DOHH2 (cell line): ENCODE results near the gene SMARCAD1.

ENCODE experiments used
- H3F3A ChIP-seq: fragments of 200-600 bp; sonication (generic), shearing (Covaris generic); 2 replicates; pipeline ENCODE4 v1.6.0; 2016; ENCODE audit warnings: antibody characterized with exemption, mild to moderate bottlenecking; ENCODE audit not compliant: control insufficient read depth, insufficient read depth
- H3K27ac ChIP-seq: fragments of 200-600 bp; sonication (generic); 2 replicates; pipeline ENCODE4 v1.5.1; 2014; ENCODE audit warnings: low read depth, mild to moderate bottlenecking, low read length, moderate library complexity
- H3K27me3 ChIP-seq: fragments of 200-600 bp; sonication (generic); 2 replicates; pipeline ENCODE4 v1.6.1; 2014; ENCODE audit warnings: mild to moderate bottlenecking, low read length, mixed read lengths; ENCODE audit not compliant: control insufficient read depth
- H3K36me3 ChIP-seq: fragments of 200-600 bp; sonication (generic); 2 replicates; pipeline ENCODE4 v1.6.1; 2014; ENCODE audit warnings: mild to moderate bottlenecking, low read length, moderate library complexity, mixed read lengths; ENCODE audit not compliant: control insufficient read depth
- H3K4me1 ChIP-seq: fragments of 200-600 bp; sonication (generic); 2 replicates; pipeline ENCODE4 v1.6.1; 2014; ENCODE audit warnings: mild to moderate bottlenecking, low read length, mixed read lengths; ENCODE audit not compliant: control insufficient read depth
- H3K4me2 ChIP-seq: fragments of 200-600 bp; sonication (generic); 2 replicates; pipeline ENCODE4 v1.6.0; 2014; ENCODE audit warnings: mild to moderate bottlenecking, low read length, moderate library complexity
- H3K4me3 ChIP-seq: fragments of 200-600 bp; sonication (generic); 2 replicates; pipeline ENCODE4 v1.5.1; 2014; ENCODE audit warnings: mild to moderate bottlenecking, low read length, mixed read lengths
- H3K79me2 ChIP-seq: fragments of 200-600 bp; sonication (generic); 2 replicates; pipeline ENCODE4 v1.6.1; 2014; ENCODE audit warnings: mild to moderate bottlenecking, low read length, mixed read lengths; ENCODE audit not compliant: control insufficient read depth
- H3K9me2 ChIP-seq: fragments of 200-600 bp; sonication (generic); replicated peaks from 2 replicates; pipeline ENCODE4 v1.6.1; 2014; ENCODE audit warnings: mild to moderate bottlenecking, low read length, mixed read lengths; ENCODE audit not compliant: control insufficient read depth
- H3K9me3 ChIP-seq: fragments of 200-600 bp; sonication (generic); 2 replicates; pipeline ENCODE4 v1.6.1; 2014; ENCODE audit warnings: antibody characterized with exemption, low read length, mixed read lengths; ENCODE audit not compliant: control insufficient read depth, insufficient read depth
- H4K20me1 ChIP-seq: fragments of 200-600 bp; sonication (generic); 2 replicates; pipeline ENCODE4 v1.6.0; 2014; ENCODE audit warnings: low read depth, mild to moderate bottlenecking, antibody characterized with exemption, low read length, moderate library complexity; ENCODE audit not compliant: control insufficient read depth, insufficient read depth
- CTCF ChIP-seq: fragments of 200-600 bp; sonication (generic); IDR thresholded peaks from one replicate; pipeline ENCODE4 v1.5.1; 2014; ENCODE audit warnings: antibody characterized with exemption, mild to moderate bottlenecking, low read depth, low read length; ENCODE audit not compliant: poor library complexity, severe bottlenecking
- EZH2phosphoT487 ChIP-seq: fragments of 200-600 bp; sonication (generic); IDR thresholded peaks from 2 replicates; pipeline ENCODE4 v1.6.1; 2017; ENCODE audit warnings: borderline replicate concordance, mild to moderate bottlenecking, antibody characterized with exemption, low read length, moderate library complexity, mixed read lengths

The SMARCAD1 gene

DNA sequence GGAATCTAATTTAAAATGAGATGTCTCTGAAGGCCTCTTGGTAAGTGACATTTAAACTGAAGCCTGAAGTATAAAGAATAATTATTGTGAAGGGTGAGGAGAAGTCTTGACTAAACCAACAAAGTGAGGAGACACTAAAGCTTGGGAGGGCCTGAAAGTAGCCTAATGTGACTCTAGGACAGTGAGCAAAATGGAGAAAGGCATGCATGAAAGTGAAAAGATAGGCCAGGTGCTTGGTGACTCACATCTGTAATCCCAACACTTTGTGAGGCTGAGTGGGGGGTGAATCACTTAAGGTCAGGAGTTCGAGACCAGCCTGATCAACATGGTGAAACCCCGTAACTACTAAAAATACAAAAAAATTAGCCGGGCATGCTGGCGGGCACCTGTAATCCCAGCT is 46.9 kb upstream of the SMARCAD1 start:
- Histone ChIP-seq H3K79me2 (no peaks in the 10 kb centered on the region), H3K9me3 (no peaks in the 10 kb centered on the region), H3K27me3 (no peaks in the 10 kb centered on the region), H3K9me2 (no peaks in the 10 kb centered on the region), H3K4me1 (no peaks in the 10 kb centered on the region), H3K4me3 (no peak overlapping the region), H3K27ac (no peak overlapping the region), H3F3A (no peaks in the 10 kb centered on the region), H3K36me3 (no peaks in the 10 kb centered on the region), H4K20me1 (no peaks in the 10 kb centered on the region), H3K4me2 (no peak overlapping the region)
- TF ChIP-seq EZH2phosphoT487 (no peak), CTCF (no peak)

DNA sequence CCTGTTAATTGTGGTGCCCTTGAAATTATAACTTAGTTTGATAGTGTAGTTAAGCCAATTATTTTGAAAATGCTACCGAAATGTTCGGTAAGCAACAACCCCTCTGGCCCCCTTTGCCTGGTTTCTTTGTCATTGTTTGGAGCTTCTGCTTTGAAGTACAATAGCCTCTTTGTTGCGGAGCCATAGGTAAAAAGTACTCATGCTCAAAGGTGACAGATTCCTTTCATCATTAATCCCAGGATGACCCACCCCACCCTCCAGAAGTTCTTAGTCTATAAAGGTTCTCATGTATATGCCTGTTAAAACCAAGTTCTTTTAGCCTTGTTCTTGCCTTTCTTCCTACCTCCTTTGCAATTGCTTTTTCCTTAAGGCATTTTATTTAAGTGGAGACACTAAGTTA is 42.4 kb upstream of the SMARCAD1 start:
- Histone ChIP-seq H4K20me1 (no peaks in the 10 kb centered on the region), H3K9me2 (no peaks in the 10 kb centered on the region), H3K36me3 (no peaks in the 10 kb centered on the region), H3K4me1 (no peaks in the 10 kb centered on the region), H3K4me3 (no peak overlapping the region), H3K79me2 (no peaks in the 10 kb centered on the region), H3K27me3 (no peaks in the 10 kb centered on the region), H3K4me2 (no peak overlapping the region), H3K27ac (no peak overlapping the region), H3K9me3 (no peaks in the 10 kb centered on the region), H3F3A (no peaks in the 10 kb centered on the region)
- TF ChIP-seq CTCF, result no peak
- no peak for TF ChIP-seq EZH2phosphoT487

- Histone ChIP-seq H3K27me3 (no peaks in the 10 kb centered on the region), H3F3A (no peaks in the 10 kb centered on the region), H3K9me3 (peaks cover 3% of the 10 kb centered on the region; the same call in 1 of the 2 replicates), H4K20me1 (no peaks in the 10 kb centered on the region), H3K36me3 (no peaks in the 10 kb centered on the region), H3K9me2 (no peaks in the 10 kb centered on the region), H3K27ac (no peak overlapping the region), H3K4me1 (no peaks in the 10 kb centered on the region), H3K4me3 (no peak overlapping the region), H3K4me2 (no peak overlapping the region), H3K79me2 (no peaks in the 10 kb centered on the region)
- TF ChIP-seq CTCF (no peak), EZH2phosphoT487 (no peak)
Observed at GRCh38 chr4:94168321-94168720, 39.3 kb upstream of the SMARCAD1 start.
